WTC11 (cell line): ENCODE results near the gene PHC2. TPM values are rescaled to one million over a fixed set of nuclear protein-coding genes. Genes with fewer than 3 reads are reported as not detected.

Experiments used
- ATAC-seq: fragments of 200-7000 bp; cut with Tn5 transposase; 2 replicates; pipeline ENCODE4 v1.10.0; 2021; ENCODE audit warnings: mild to moderate bottlenecking, moderate library complexity
- CTCF ChIA-PET: fragments of 300-600 bp; sonication (Branson Sonifier 250); formaldehyde crosslinking; loops from one replicate; lab custom pipeline; 2021; ENCODE audit warnings: antibody characterized with exemption; lab: Charles Lee
- POLR2A ChIA-PET: fragments of 350-600 bp; sonication (Branson Sonifier 250); formaldehyde crosslinking; loops from one replicate; lab custom pipeline; 2021; ENCODE audit warnings: antibody characterized with exemption; lab: Charles Lee
- DNase-seq: peaks from one replicate; pipeline ENCODE4 v3.0.0; 2021; ENCODE audit warnings: low spot score
- H3K27ac Mint-ChIP-seq: 2 replicates; pipeline ENCODE4 v1.8.0; 2021; ENCODE audit warnings: mixed read lengths
- H3K27me3 Mint-ChIP-seq: 2 replicates; pipeline ENCODE4 v1.8.0; 2021; ENCODE audit warnings: low read depth, mild to moderate bottlenecking, moderate library complexity, mixed read lengths
- H3K36me3 Mint-ChIP-seq: 2 replicates; pipeline ENCODE4 v1.8.0; 2021; ENCODE audit warnings: mixed read lengths
- H3K4me1 Mint-ChIP-seq: 2 replicates; pipeline ENCODE4 v1.8.0; 2022; ENCODE audit warnings: mixed read lengths
- H3K4me3 Mint-ChIP-seq: 2 replicates; pipeline ENCODE4 v1.8.0; 2021; ENCODE audit warnings: mild to moderate bottlenecking, moderate library complexity, mixed read lengths
- H3K9me3 Mint-ChIP-seq: 2 replicates; pipeline ENCODE4 v1.8.0; 2021; ENCODE audit warnings: mixed read lengths
- E2F1 ChIP-seq: sonication (generic); formaldehyde crosslinking; IDR thresholded peaks from 2 replicates; pipeline ENCODE4 v1.8.0; 2022; ENCODE audit warnings: mild to moderate bottlenecking, missing genetic modification reagents
- ERG ChIP-seq: fragments of 250-450 bp; sonication (Bioruptor Pico); IDR thresholded peaks from 2 replicates; pipeline ENCODE4 v1.8.0; 2021; ENCODE audit warnings: mild to moderate bottlenecking
- GTF2I ChIP-seq: fragments of 250-450 bp; sonication (Bioruptor Pico); conservative IDR thresholded peaks from 2 replicates; pipeline ENCODE4 v1.4.0; 2021; ENCODE audit warnings: mild to moderate bottlenecking
- IRF2 ChIP-seq: sonication (generic); formaldehyde crosslinking; IDR thresholded peaks from 2 replicates; pipeline ENCODE4 v1.8.0; 2022; ENCODE audit warnings: low read depth, missing genetic modification reagents, borderline replicate concordance
- JUN ChIP-seq: sonication (generic); formaldehyde crosslinking; IDR thresholded peaks from 2 replicates; pipeline ENCODE4 v1.8.0; 2023; ENCODE audit warnings: mild to moderate bottlenecking, missing genetic modification reagents
- NFE2L1 ChIP-seq: sonication (generic); formaldehyde crosslinking; IDR thresholded peaks from 2 replicates; pipeline ENCODE4 v1.8.1; 2023; ENCODE audit warnings: missing genetic modification reagents
- NFYB ChIP-seq: sonication (generic); formaldehyde crosslinking; conservative IDR thresholded peaks from 2 replicates; pipeline ENCODE4 v1.8.0; 2022; ENCODE audit warnings: low read depth, missing genetic modification reagents
- SMAD4 ChIP-seq: sonication (generic); formaldehyde crosslinking; IDR thresholded peaks from 2 replicates; pipeline ENCODE4 v1.8.0; 2022; ENCODE audit warnings: mild to moderate bottlenecking, missing genetic modification reagents
- ZNF121 ChIP-seq: sonication (generic); formaldehyde crosslinking; IDR thresholded peaks from 2 replicates; pipeline ENCODE4 v1.8.0; 2023; ENCODE audit warnings: missing genetic modification reagents
- ZNF138 ChIP-seq: sonication (generic); formaldehyde crosslinking; conservative IDR thresholded peaks from 2 replicates; pipeline ENCODE4 v1.8.1; 2022; ENCODE audit warnings: mild to moderate bottlenecking, moderate library complexity, missing genetic modification reagents
- ZNF416 ChIP-seq: fragments of 250-450 bp; sonication (Bioruptor Pico); IDR thresholded peaks from 2 replicates; pipeline ENCODE4 v1.9.0; 2021; ENCODE audit warnings: mild to moderate bottlenecking, inconsistent platforms
- ZNF423 ChIP-seq: fragments of 250-450 bp; sonication (Bioruptor Pico); IDR thresholded peaks from 2 replicates; pipeline ENCODE4 v2.1.2; 2022; ENCODE audit warnings: mild to moderate bottlenecking, moderate library complexity
- total RNA-seq: library from RNA; stranded (reverse); gene quantifications from 3 replicates; pipeline ENCODE4 v1.2.3, GENCODE V29; 2021
- TF ChIP-seq, protein P1 (sequence below): sonication (generic); formaldehyde crosslinking; IDR thresholded peaks from 2 replicates; pipeline ENCODE4 v1.8.1; 2022; ENCODE audit warnings: missing genetic modification reagents, borderline replicate concordance
- TF ChIP-seq, protein P2 (sequence below): sonication (generic); formaldehyde crosslinking; IDR thresholded peaks from 2 replicates; pipeline ENCODE4 v1.8.1; 2023; ENCODE audit warnings: mild to moderate bottlenecking, missing genetic modification reagents
- TF ChIP-seq, protein P3 (sequence below): fragments of 250-450 bp; sonication (Bioruptor Pico); IDR thresholded peaks from 2 replicates; pipeline ENCODE4 v1.9.0; 2021; ENCODE audit warnings: moderate library complexity, mild to moderate bottlenecking, inconsistent platforms, borderline replicate concordance
- TF ChIP-seq, protein P4 (sequence below): sonication (generic); formaldehyde crosslinking; IDR thresholded peaks from 2 replicates; pipeline ENCODE4 v1.8.0; 2022; ENCODE audit warnings: mild to moderate bottlenecking, missing genetic modification reagents
- TF ChIP-seq, protein P5 (sequence below): sonication (generic); formaldehyde crosslinking; IDR thresholded peaks from 2 replicates; pipeline ENCODE4 v1.8.0; 2023; ENCODE audit warnings: missing genetic modification reagents
- TF ChIP-seq, protein P6 (sequence below): sonication (generic); formaldehyde crosslinking; IDR thresholded peaks from 2 replicates; pipeline ENCODE4 v1.8.1; 2022; ENCODE audit warnings: mild to moderate bottlenecking, missing genetic modification reagents, moderate library complexity, borderline replicate concordance

Gene PHC2
- total RNA-seq, 1 experiment from 2014 or later = 7.0 TPM

GRCh38 chr1:33468967-33469366 is 38.1 kb upstream of the PHC2 start (continued):
- TF ChIP-seq ZNF423 (CRISPR knock-in tag) (no peak), SMAD4 (CRISPR knock-in tag) (no peak), GTF2I (CRISPR knock-in tag) (no peak)

GRCh38 chr1:33468531-33468930 is 37.6 kb upstream of the PHC2 start:
- Mint-ChIP-seq H3K27ac (no peak overlapping the region), H3K27me3 (peaks cover 9% of the 10 kb centered on the region), H3K4me3 (no peak overlapping the region), H3K36me3 (no peaks in the 10 kb centered on the region), H3K9me3 (no peaks in the 10 kb centered on the region), H3K4me1 (peaks cover 22% of the 10 kb centered on the region)
- TF ChIP-seq ZNF416 (CRISPR knock-in tag) = no peak
- TF ChIP-seq E2F1 = no peak
- TF ChIP-seq, protein P1, sequence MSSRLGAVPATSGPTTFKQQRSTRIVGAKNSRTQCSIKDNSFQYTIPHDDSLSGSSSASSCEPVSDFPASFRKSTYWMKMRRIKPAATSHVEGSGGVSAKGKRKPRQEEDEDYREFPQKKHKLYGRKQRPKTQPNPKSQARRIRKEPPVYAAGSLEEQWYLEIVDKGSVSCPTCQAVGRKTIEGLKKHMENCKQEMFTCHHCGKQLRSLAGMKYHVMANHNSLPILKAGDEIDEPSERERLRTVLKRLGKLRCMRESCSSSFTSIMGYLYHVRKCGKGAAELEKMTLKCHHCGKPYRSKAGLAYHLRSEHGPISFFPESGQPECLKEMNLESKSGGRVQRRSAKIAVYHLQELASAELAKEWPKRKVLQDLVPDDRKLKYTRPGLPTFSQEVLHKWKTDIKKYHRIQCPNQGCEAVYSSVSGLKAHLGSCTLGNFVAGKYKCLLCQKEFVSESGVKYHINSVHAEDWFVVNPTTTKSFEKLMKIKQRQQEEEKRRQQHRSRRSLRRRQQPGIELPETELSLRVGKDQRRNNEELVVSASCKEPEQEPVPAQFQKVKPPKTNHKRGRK (CRISPR knock-in tag) = no peak
- TF ChIP-seq, protein P2, sequence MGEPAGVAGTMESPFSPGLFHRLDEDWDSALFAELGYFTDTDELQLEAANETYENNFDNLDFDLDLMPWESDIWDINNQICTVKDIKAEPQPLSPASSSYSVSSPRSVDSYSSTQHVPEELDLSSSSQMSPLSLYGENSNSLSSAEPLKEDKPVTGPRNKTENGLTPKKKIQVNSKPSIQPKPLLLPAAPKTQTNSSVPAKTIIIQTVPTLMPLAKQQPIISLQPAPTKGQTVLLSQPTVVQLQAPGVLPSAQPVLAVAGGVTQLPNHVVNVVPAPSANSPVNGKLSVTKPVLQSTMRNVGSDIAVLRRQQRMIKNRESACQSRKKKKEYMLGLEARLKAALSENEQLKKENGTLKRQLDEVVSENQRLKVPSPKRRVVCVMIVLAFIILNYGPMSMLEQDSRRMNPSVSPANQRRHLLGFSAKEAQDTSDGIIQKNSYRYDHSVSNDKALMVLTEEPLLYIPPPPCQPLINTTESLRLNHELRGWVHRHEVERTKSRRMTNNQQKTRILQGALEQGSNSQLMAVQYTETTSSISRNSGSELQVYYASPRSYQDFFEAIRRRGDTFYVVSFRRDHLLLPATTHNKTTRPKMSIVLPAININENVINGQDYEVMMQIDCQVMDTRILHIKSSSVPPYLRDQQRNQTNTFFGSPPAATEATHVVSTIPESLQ = no peak
- TF ChIP-seq ZNF121 (CRISPR knock-in tag) = no peak
- TF ChIP-seq NFE2L1 (CRISPR knock-in tag) = no peak
- no peak for TF ChIP-seq IRF2 (CRISPR knock-in tag)
- TF ChIP-seq, protein P3, sequence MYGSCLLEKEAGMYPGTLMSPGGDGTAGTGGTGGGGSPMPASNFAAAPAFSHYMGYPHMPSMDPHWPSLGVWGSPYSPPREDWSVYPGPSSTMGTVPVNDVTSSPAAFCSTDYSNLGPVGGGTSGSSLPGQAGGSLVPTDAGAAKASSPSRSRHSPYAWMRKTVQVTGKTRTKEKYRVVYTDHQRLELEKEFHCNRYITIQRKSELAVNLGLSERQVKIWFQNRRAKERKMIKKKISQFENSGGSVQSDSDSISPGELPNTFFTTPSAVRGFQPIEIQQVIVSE (CRISPR knock-in tag) = no peak
- TF ChIP-seq, protein P4, sequence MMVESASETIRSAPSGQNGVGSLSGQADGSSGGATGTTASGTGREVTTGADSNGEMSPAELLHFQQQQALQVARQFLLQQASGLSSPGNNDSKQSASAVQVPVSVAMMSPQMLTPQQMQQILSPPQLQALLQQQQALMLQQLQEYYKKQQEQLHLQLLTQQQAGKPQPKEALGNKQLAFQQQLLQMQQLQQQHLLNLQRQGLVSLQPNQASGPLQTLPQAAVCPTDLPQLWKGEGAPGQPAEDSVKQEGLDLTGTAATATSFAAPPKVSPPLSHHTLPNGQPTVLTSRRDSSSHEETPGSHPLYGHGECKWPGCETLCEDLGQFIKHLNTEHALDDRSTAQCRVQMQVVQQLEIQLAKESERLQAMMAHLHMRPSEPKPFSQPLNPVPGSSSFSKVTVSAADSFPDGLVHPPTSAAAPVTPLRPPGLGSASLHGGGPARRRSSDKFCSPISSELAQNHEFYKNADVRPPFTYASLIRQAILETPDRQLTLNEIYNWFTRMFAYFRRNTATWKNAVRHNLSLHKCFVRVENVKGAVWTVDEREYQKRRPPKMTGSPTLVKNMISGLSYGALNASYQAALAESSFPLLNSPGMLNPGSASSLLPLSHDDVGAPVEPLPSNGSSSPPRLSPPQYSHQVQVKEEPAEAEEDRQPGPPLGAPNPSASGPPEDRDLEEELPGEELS = no peak
- TF ChIP-seq JUN (CRISPR knock-in tag) = no peak
- TF ChIP-seq ZNF423 (CRISPR knock-in tag) = no peak
- no peak for TF ChIP-seq ZNF138 (CRISPR knock-in tag)
- no peak for TF ChIP-seq ERG
- TF ChIP-seq, protein P5, sequence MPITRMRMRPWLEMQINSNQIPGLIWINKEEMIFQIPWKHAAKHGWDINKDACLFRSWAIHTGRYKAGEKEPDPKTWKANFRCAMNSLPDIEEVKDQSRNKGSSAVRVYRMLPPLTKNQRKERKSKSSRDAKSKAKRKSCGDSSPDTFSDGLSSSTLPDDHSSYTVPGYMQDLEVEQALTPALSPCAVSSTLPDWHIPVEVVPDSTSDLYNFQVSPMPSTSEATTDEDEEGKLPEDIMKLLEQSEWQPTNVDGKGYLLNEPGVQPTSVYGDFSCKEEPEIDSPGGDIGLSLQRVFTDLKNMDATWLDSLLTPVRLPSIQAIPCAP (CRISPR knock-in tag) = no peak
- no peak for TF ChIP-seq NFYB (CRISPR knock-in tag)
- TF ChIP-seq, protein P6, sequence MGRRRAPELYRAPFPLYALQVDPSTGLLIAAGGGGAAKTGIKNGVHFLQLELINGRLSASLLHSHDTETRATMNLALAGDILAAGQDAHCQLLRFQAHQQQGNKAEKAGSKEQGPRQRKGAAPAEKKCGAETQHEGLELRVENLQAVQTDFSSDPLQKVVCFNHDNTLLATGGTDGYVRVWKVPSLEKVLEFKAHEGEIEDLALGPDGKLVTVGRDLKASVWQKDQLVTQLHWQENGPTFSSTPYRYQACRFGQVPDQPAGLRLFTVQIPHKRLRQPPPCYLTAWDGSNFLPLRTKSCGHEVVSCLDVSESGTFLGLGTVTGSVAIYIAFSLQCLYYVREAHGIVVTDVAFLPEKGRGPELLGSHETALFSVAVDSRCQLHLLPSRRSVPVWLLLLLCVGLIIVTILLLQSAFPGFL (CRISPR knock-in tag) = no peak
- no peak for ATAC-seq
- ChIA-PET POLR2A (no interaction called here), CTCF (interaction anchor here (1.1 to 4.0 kb wide), 5 partner anchors 13 to 331 kb away, joined by 3 to 19 read pairs (median 5); no protein-coding TSS in a partner anchor)
- no peak for DNase-seq
